OCI-LY1 (cell line): ENCODE measurements around the gene C3orf62.

Source experiments
- H2AFZ ChIP-seq: fragments of 200-600 bp; sonication (generic), shearing (Covaris generic); 2 replicates; pipeline ENCODE4 v1.6.0; 2014; ENCODE audit warnings: antibody characterized with exemption, mild to moderate bottlenecking, low read length
- H3F3A ChIP-seq: fragments of 200-600 bp; sonication (generic), shearing (Covaris generic); 2 replicates; pipeline ENCODE4 v1.6.0; 2014; ENCODE audit warnings: mild to moderate bottlenecking, antibody characterized with exemption, low read length, moderate library complexity; ENCODE audit not compliant: insufficient read depth
- H3K27ac ChIP-seq: fragments of 200-600 bp; sonication (generic); 2 replicates; pipeline ENCODE4 v1.5.1; 2014; ENCODE audit warnings: low read length, mixed run types, mild to moderate bottlenecking, low read depth; ENCODE audit not compliant: poor library complexity, severe bottlenecking
- H3K27me3 ChIP-seq: fragments of 200-600 bp; sonication (generic); 2 replicates; pipeline ENCODE4 v1.6.0; 2014; ENCODE audit warnings: antibody characterized with exemption, mild to moderate bottlenecking, low read length, moderate library complexity; ENCODE audit not compliant: insufficient read depth
- H3K36me3 ChIP-seq: fragments of 200-600 bp; sonication (generic); 2 replicates; pipeline ENCODE4 v1.6.1; 2014; ENCODE audit warnings: mild to moderate bottlenecking, antibody characterized with exemption, low read length, moderate library complexity, mixed read lengths; ENCODE audit not compliant: insufficient read depth
- H3K4me1 ChIP-seq: fragments of 200-600 bp; sonication (generic); 2 replicates; pipeline ENCODE4 v1.5.1; 2014; ENCODE audit warnings: mild to moderate bottlenecking, low read length, moderate library complexity; ENCODE audit not compliant: insufficient read depth, severe bottlenecking
- H3K4me2 ChIP-seq: fragments of 200-600 bp; sonication (generic), shearing (Covaris generic); 2 replicates; pipeline ENCODE4 v1.6.1; 2014; ENCODE audit warnings: low read length
- H3K4me3 ChIP-seq: fragments of 200-600 bp; sonication (generic); 2 replicates; pipeline ENCODE4 v1.5.1; 2014; ENCODE audit warnings: low read length, low read depth, mild to moderate bottlenecking, mixed read lengths; ENCODE audit not compliant: poor library complexity, severe bottlenecking
- H3K79me2 ChIP-seq: fragments of 200-600 bp; shearing (Covaris generic); 2 replicates; pipeline ENCODE4 v1.6.1; 2016; ENCODE audit warnings: mixed run types, low read length, mixed read lengths; ENCODE audit not compliant: insufficient read depth
- H3K9ac ChIP-seq: fragments of 200-600 bp; sonication (generic), shearing (Covaris generic); 2 replicates; pipeline ENCODE4 v1.6.1; 2014; ENCODE audit warnings: mild to moderate bottlenecking, low read length, mixed read lengths
- H3K9me2 ChIP-seq: fragments of 200-600 bp; sonication (generic), shearing (Covaris generic); 2 replicates; pipeline ENCODE4 v1.6.1; 2014; ENCODE audit warnings: low read depth, mild to moderate bottlenecking, low read length, mixed read lengths
- H3K9me3 ChIP-seq: fragments of 200-600 bp; shearing (Covaris generic); 2 replicates; pipeline ENCODE4 v1.6.1; 2014; ENCODE audit warnings: low read length, mixed read lengths
- H4K20me1 ChIP-seq: fragments of 200-600 bp; sonication (generic), shearing (Covaris generic); 2 replicates; pipeline ENCODE4 v1.6.0; 2016; ENCODE audit warnings: mild to moderate bottlenecking, low read length; ENCODE audit not compliant: insufficient read depth
- EZH2 ChIP-seq: fragments of 200-600 bp; sonication (generic), shearing (Covaris generic); IDR thresholded peaks from 2 replicates; pipeline ENCODE4 v1.8.0; 2017; ENCODE audit warnings: borderline replicate concordance, mixed run types, mild to moderate bottlenecking, antibody characterized with exemption, low read length, moderate library complexity, mixed read lengths
- TF ChIP-seq, protein P1 (sequence below): fragments of 200-600 bp; sonication (generic), shearing (Covaris generic); IDR thresholded peaks from 2 replicates; pipeline ENCODE4 v1.5.1; 2017; ENCODE audit warnings: mild to moderate bottlenecking, antibody characterized with exemption, low read length, moderate library complexity, mixed read lengths

The C3orf62 gene

DNA sequence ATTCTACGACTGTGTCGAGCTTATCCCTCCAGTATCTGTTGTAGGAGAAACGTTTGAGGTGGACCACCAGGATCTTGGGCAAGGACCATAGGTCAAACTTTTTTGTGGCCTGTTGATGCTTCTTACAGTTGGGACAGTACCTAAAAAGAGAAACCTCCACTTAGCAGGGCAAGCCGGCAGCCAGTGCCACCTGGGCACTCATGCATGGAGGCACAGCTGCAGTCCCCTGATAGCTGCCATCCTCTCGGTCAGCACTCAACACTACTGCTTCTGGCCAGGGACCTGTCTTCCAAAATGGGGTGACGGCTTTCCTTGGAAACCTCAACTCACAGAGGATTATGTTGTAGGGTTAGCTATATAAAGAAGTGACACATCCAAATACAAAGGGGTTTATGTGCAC is 7.0 kb upstream of the C3orf62 start:
- H3K36me3 ChIP-seq = peaks cover 78% of the 10 kb centered on the region

DNA sequence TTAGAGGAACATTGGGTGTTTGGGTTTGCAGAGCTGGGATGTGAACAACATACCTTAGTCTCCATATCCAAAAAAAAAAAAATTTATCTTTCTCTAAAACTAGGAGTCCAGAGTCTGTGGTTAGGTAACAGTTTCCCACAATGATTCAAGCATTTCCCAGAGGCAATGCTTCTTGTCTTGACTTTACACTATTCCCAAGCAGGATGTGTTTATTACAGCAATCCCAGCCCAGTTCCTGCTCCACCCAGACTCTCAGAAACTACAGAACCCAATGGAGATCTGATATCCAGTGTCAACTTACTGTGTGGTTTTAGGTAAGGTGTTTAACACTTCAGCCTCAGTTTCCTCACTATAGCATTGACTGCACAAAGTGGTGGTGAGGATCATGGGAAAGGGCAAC is 2.3 kb upstream of the C3orf62 start:
- Histone ChIP-seq H2AFZ (no peak overlapping the region), H4K20me1 (no peaks in the 10 kb centered on the region), H3K4me3 (no peak overlapping the region), H3K79me2 (no peaks in the 10 kb centered on the region), H3K36me3 (peaks cover 54% of the 10 kb centered on the region), H3K9me2 (no peaks in the 10 kb centered on the region), H3K4me2 (no peak overlapping the region), H3K9me3 (no peaks in the 10 kb centered on the region), H3F3A (peaks cover 4% of the 10 kb centered on the region; the same call in 1 of the 2 replicates), H3K27ac (peak overlapping the region; percentile 17), H3K9ac (no peak overlapping the region), H3K4me1 (peaks cover 28% of the 10 kb centered on the region), H3K27me3 (no peaks in the 10 kb centered on the region)
- TF ChIP-seq EZH2 = no peak
- TF ChIP-seq, protein P1, sequence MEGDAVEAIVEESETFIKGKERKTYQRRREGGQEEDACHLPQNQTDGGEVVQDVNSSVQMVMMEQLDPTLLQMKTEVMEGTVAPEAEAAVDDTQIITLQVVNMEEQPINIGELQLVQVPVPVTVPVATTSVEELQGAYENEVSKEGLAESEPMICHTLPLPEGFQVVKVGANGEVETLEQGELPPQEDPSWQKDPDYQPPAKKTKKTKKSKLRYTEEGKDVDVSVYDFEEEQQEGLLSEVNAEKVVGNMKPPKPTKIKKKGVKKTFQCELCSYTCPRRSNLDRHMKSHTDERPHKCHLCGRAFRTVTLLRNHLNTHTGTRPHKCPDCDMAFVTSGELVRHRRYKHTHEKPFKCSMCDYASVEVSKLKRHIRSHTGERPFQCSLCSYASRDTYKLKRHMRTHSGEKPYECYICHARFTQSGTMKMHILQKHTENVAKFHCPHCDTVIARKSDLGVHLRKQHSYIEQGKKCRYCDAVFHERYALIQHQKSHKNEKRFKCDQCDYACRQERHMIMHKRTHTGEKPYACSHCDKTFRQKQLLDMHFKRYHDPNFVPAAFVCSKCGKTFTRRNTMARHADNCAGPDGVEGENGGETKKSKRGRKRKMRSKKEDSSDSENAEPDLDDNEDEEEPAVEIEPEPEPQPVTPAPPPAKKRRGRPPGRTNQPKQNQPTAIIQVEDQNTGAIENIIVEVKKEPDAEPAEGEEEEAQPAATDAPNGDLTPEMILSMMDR = no peak

More for the DNA sequence above, 7.0 kb upstream of the C3orf62 start:
- Histone ChIP-seq H4K20me1 (no peaks in the 10 kb centered on the region), H3K4me1 (peaks cover 11% of the 10 kb centered on the region), H3K4me2 (no peak overlapping the region; the same call in 1 of the 2 replicates), H3K9me2 (no peaks in the 10 kb centered on the region), H3F3A (no peaks in the 10 kb centered on the region), H3K27me3 (no peaks in the 10 kb centered on the region), H3K9me3 (no peaks in the 10 kb centered on the region), H3K79me2 (no peaks in the 10 kb centered on the region), H3K9ac (no peak overlapping the region), H3K27ac (peak overlapping the region; percentile 63), H2AFZ (no peak overlapping the region), H3K4me3 (no peak overlapping the region)
- TF ChIP-seq EZH2 = no peak
- TF ChIP-seq, protein P1 = no peak

DNA sequence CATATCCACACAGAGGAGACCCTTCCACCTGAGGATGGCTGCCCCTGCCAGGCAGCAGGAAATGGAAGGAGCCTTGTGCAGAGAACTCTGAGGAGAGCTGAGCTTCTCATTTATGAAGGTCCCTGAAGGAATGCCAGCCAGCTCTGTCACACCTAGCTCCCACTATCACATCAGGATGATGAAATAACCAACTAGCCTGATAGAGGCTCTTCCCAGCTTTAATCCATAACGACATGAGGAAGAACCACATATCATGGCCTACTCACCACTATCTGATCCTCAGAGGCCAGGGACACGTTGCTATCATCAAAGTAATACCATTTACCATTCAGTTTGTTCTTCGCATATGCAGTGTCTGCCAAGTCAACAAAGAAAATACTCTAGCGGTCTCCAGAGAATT is 1.5 kb upstream of the C3orf62 start:
- H3K9me2 ChIP-seq = no peaks in the 10 kb centered on the region
- no peak overlapping the region for H3K4me2 ChIP-seq
- no peaks in the 10 kb centered on the region for H3K79me2 ChIP-seq
- H2AFZ ChIP-seq = no peak overlapping the region
- TF ChIP-seq, protein P1 = no peak
- no peak for TF ChIP-seq EZH2
- H3F3A ChIP-seq = peaks cover 4% of the 10 kb centered on the region; the same call in 1 of the 2 replicates
- no peaks in the 10 kb centered on the region for H3K27me3 ChIP-seq
- no peaks in the 10 kb centered on the region for H4K20me1 ChIP-seq
- peaks cover 46% of the 10 kb centered on the region for H3K36me3 ChIP-seq
- no peak overlapping the region for H3K9ac ChIP-seq
- no peaks in the 10 kb centered on the region for H3K9me3 ChIP-seq
- H3K27ac ChIP-seq = peak overlapping the region; percentile 56
- peaks cover 20% of the 10 kb centered on the region for H3K4me1 ChIP-seq
- no peak overlapping the region for H3K4me3 ChIP-seq
